Neutrophil (primary cell): Measurements from ENCODE around the gene USP10.

Experiments
- H3K27ac ChIP-seq: fragments of 200-600 bp; sonication (generic); 2 replicates; pipeline ENCODE4 v1.5.1; 2016; ENCODE audit warnings: mild to moderate bottlenecking, moderate library complexity
- H3K27me3 ChIP-seq: fragments of 200-600 bp; sonication (generic); 2 replicates; pipeline ENCODE4 v1.6.0; 2016; ENCODE audit warnings: mild to moderate bottlenecking
- H3K36me3 ChIP-seq: fragments of 200-600 bp; sonication (generic); 2 replicates; pipeline ENCODE4 v1.5.1; 2017
- H3K4me1 ChIP-seq, 2 experiments: fragments of 200-600 bp in 1 of 2; sonication (generic) in 1 of 2; 1 replicate in 1 of 2; 2 replicates in 1 of 2; pipeline versions ENCODE4 v1.5.1 to v1.6.1; 2013 to 2016; ENCODE audit warnings: low read depth in 1 of 2, low read length in 1 of 2, mild to moderate bottlenecking in 1 of 2, moderate library complexity in 1 of 2; ENCODE audit not compliant: control insufficient read depth in 1 of 2, insufficient read depth in 1 of 2
- H3K4me3 ChIP-seq, 2 experiments: fragments of 200-600 bp in 1 of 2; sonication (generic) in 1 of 2; 1 replicate in 1 of 2; 2 replicates in 1 of 2; pipeline ENCODE4 v1.5.1; 2013 to 2016; ENCODE audit warnings: low read depth in 1 of 2, low read length in 1 of 2, mild to moderate bottlenecking in 1 of 2, moderate library complexity in 1 of 2
- H3K9me3 ChIP-seq: fragments of 200-600 bp; sonication (generic); 2 replicates; pipeline ENCODE4 v1.5.1; 2016
- CTCF ChIP-seq: fragments of 200-600 bp; sonication (generic); IDR thresholded peaks from 2 replicates; pipeline ENCODE4 v1.5.1; 2016; ENCODE audit warnings: antibody characterized with exemption

The USP10 gene

GRCh38 chr16:84675423-84675822, 24.4 kb upstream of the USP10 start:
- Histone ChIP-seq H3K27ac (no peak overlapping the region), H3K36me3 (no peaks in the 10 kb centered on the region), H3K27me3 (no peaks in the 10 kb centered on the region), H3K9me3 (no peaks in the 10 kb centered on the region), H3K4me1 (peaks cover 0 to 4% of the 10 kb centered on the region in 2 experiments), H3K4me3 (no peak overlapping the region)
- TF ChIP-seq CTCF: no peak

GRCh38 chr16:84675884-84676283, 23.9 kb upstream of the USP10 start:
- Histone ChIP-seq H3K36me3 (no peaks in the 10 kb centered on the region), H3K4me1 (peaks cover 0 to 4% of the 10 kb centered on the region in 2 experiments), H3K27ac (no peak overlapping the region), H3K9me3 (no peaks in the 10 kb centered on the region), H3K4me3 (no peak overlapping the region), H3K27me3 (no peaks in the 10 kb centered on the region)
- TF ChIP-seq CTCF: no peak

GRCh38 chr16:84677017-84677803, 22.6 kb upstream of the USP10 start:
- H3K36me3 ChIP-seq: no peaks in the 10 kb centered on the region
- no peak for TF ChIP-seq CTCF

GRCh38 chr16:84677849-84678248, 22.0 kb upstream of the USP10 start:
- Histone ChIP-seq H3K4me1 (no peaks in the 10 kb centered on the region), H3K9me3 (no peaks in the 10 kb centered on the region), H3K4me3 (no peak overlapping the region), H3K27me3 (no peaks in the 10 kb centered on the region), H3K36me3 (no peaks in the 10 kb centered on the region), H3K27ac (no peak overlapping the region)
- TF ChIP-seq CTCF: no peak

More at GRCh38 chr16:84677017-84677803, 22.6 kb upstream of the USP10 start:
- Histone ChIP-seq H3K27me3 (no peaks in the 10 kb centered on the region), H3K9me3 (no peaks in the 10 kb centered on the region), H3K4me3 (no peak overlapping the region), H3K27ac (no peak overlapping the region), H3K4me1 (peaks cover 0 to 2% of the 10 kb centered on the region in 2 experiments)

- no peaks in the 10 kb centered on the region for H3K36me3 ChIP-seq
- H3K27me3 ChIP-seq: peaks cover 6% of the 10 kb centered on the region
- H3K4me3 ChIP-seq: no peak overlapping the region
- H3K4me1 ChIP-seq: no peaks in the 10 kb centered on the region
- no peaks in the 10 kb centered on the region for H3K9me3 ChIP-seq
- no peak for TF ChIP-seq CTCF
- H3K27ac ChIP-seq: no peak overlapping the region
Measured at GRCh38 chr16:84678541-84678940, 21.3 kb upstream of the USP10 start.
